K562 (cell line): Measurements from ENCODE around the gene ZNF768. TPM values are rescaled to one million over a fixed set of nuclear protein-coding genes. Genes with fewer than 3 reads are reported as not detected.

ENCODE experiments used
- BRF2 ChIP-seq: IDR thresholded peaks from 3 replicates; pipeline ENCODE4 v1.6.1; 2011; ENCODE audit warnings: borderline replicate concordance, mild to moderate bottlenecking; ENCODE audit not compliant: insufficient read length, insufficient read depth
- CHCHD3 ChIP-seq: fragments of 250-450 bp; sonication (Bioruptor Pico); IDR thresholded peaks from 2 replicates; pipeline ENCODE4 v2.1.2; 2022; ENCODE audit warnings: mild to moderate bottlenecking
- CHD2 ChIP-seq: IDR thresholded peaks from 2 replicates; pipeline ENCODE4 v1.6.1; 2011; ENCODE audit warnings: low read depth, low read length
- EZH2 ChIP-seq: IDR thresholded peaks from 2 replicates; pipeline ENCODE4 v1.6.1; 2012; ENCODE audit warnings: low read depth, mild to moderate bottlenecking, inconsistent platforms, low read length, borderline replicate concordance
- FIP1L1 ChIP-seq: fragments of 200-400 bp; formaldehyde crosslinking; IDR thresholded peaks from 2 replicates; pipeline ENCODE4 v1.6.1; 2018; ENCODE audit warnings: mild to moderate bottlenecking, low read depth, low read length; ENCODE audit not compliant: poor library complexity, severe bottlenecking
- FOXO4 ChIP-seq: fragments of 450-650 bp; formaldehyde crosslinking; IDR thresholded peaks from 2 replicates; pipeline ENCODE4 v1.4.0; 2020; ENCODE audit warnings: mild to moderate bottlenecking, moderate library complexity
- GATAD2A ChIP-seq: fragments of 450-650 bp; IDR thresholded peaks from 2 replicates; pipeline ENCODE4 v1.6.1; 2017
- MCM2 ChIP-seq: fragments of 450-650 bp; IDR thresholded peaks from 2 replicates; pipeline ENCODE4 v1.6.1; 2017; ENCODE audit warnings: low read depth, mild to moderate bottlenecking
- NFE2 ChIP-seq: IDR thresholded peaks from 2 replicates; pipeline ENCODE4 v1.6.1; 2014; ENCODE audit warnings: antibody characterized with exemption, low read depth
- POLR2A ChIP-seq: fragments of 450-650 bp; conservative IDR thresholded peaks from 2 replicates; pipeline ENCODE4 v1.6.1; 2016
- RBM15 ChIP-seq: fragments of 200-400 bp; formaldehyde crosslinking; IDR thresholded peaks from 2 replicates; pipeline ENCODE4 v1.6.1; 2018; ENCODE audit warnings: mild to moderate bottlenecking, low read length, moderate library complexity; ENCODE audit not compliant: insufficient read depth
- SMC3 ChIP-seq: conservative IDR thresholded peaks from 2 replicates; pipeline ENCODE4 v1.6.1; 2011; ENCODE audit warnings: low read depth, low read length, improper control_type of control experiment; ENCODE audit not compliant: insufficient read depth
- SNAPC5 ChIP-seq: fragments of 250-450 bp; sonication (Bioruptor Pico); IDR thresholded peaks from 2 replicates; pipeline ENCODE4 v1.8.0; 2021; ENCODE audit warnings: moderate library complexity, mild to moderate bottlenecking, inconsistent platforms
- SREBF2 ChIP-seq: sonication (generic); formaldehyde crosslinking; IDR thresholded peaks from 2 replicates; pipeline ENCODE4 v1.4.0; 2020; ENCODE audit warnings: mild to moderate bottlenecking, missing genetic modification reagents
- SRSF9 ChIP-seq: fragments of 200-400 bp; formaldehyde crosslinking; IDR thresholded peaks from 2 replicates; pipeline ENCODE4 v1.6.1; 2017; ENCODE audit warnings: low read depth, low read length, borderline replicate concordance
- TOE1 ChIP-seq, 2 experiments: fragments of 450-650 bp in 1 of 2; sonication (generic) in 1 of 2; formaldehyde crosslinking in 1 of 2; IDR thresholded peaks; 2 replicates each; pipeline versions ENCODE4 v1.7.1 to v1.8.0; 2016 to 2022; ENCODE audit warnings: borderline replicate concordance in 2 of 2, mild to moderate bottlenecking in 2 of 2, antibody characterized with exemption in 1 of 2, inconsistent platforms in 1 of 2, low read depth in 1 of 2, missing genetic modification reagents in 1 of 2, moderate library complexity in 1 of 2
- ZNF253 ChIP-seq: fragments of 250-450 bp; sonication (Bioruptor Pico); conservative IDR thresholded peaks from 2 replicates; pipeline ENCODE4 v1.6.1; 2021; ENCODE audit warnings: mild to moderate bottlenecking
- ZNF384 ChIP-seq: IDR thresholded peaks from 2 replicates; pipeline ENCODE4 v1.6.1; 2012; ENCODE audit warnings: low read depth, low read length, improper control_type of control experiment
- ZNF655 ChIP-seq: fragments of 250-450 bp; sonication (Bioruptor Pico); IDR thresholded peaks from 2 replicates; pipeline ENCODE4 v1.5.0; 2021
- ZNF764 ChIP-seq: fragments of 250-450 bp; sonication (Bioruptor Pico); IDR thresholded peaks from 2 replicates; pipeline ENCODE4 v1.4.0; 2020; ENCODE audit warnings: low read depth, mild to moderate bottlenecking, moderate library complexity
- ZNF785 ChIP-seq: fragments of 250-450 bp; sonication (Bioruptor Pico); IDR thresholded peaks from 2 replicates; pipeline ENCODE4 v1.4.0; 2020; ENCODE audit warnings: mild to moderate bottlenecking
- ZSCAN32 ChIP-seq: fragments of 450-650 bp; formaldehyde crosslinking; IDR thresholded peaks from 2 replicates; pipeline ENCODE4 v1.4.0; 2020; ENCODE audit warnings: mild to moderate bottlenecking, moderate library complexity
- polyA plus RNA-seq, 8 experiments: library from polyadenylated mRNA; depleted of rRNA in 4 of 8; stranded (reverse) in 5 of 8; unstranded in 3 of 8; fragments of >200 nt; fragmentation: Nextera tagmentation in 2 of 8; fragmentation: Illumina TruSeq in 1 of 8; extraction: Ambion mirVana in 2 of 8; extraction: Trizol in 1 of 8; gene quantifications; 2 replicates each; pipeline versions ENCODE4 v1.2.1 to v1.2.3, GENCODE V29; 2011 to 2014; ENCODE audit warnings: inconsistent platforms in 1 of 8, missing spikeins in 1 of 8
- total RNA-seq, 7 experiments: library from RNA; depleted of rRNA in 6 of 7; stranded (reverse); fragments of >200 nt in 6 of 7; fragmentation: Illumina TruSeq in 2 of 7; extraction: Trizol in 2 of 7; gene quantifications; 2 replicates each; pipeline versions ENCODE4 v1.2.1 to v1.2.3, GENCODE V29; 2011 to 2021; ENCODE audit warnings: low replicate concordance in 1 of 7

Gene ZNF768
- total and polyA plus RNA-seq, 9 of the 15 experiments (the other 6 are each of a cell fraction or from before 2014, with no cell fraction given), result 0.13 to 50.7 (median 26.9) TPM

GRCh38 chr16:30557957-30558788 is 31.8 kb upstream of the ZNF768 start, which contains the start of gene ZNF764 (continued):
- TF ChIP-seq SRSF9, result no peak
- TF ChIP-seq ZNF384, result no peak
- peak; percentile 75 for TF ChIP-seq POLR2A
- TF ChIP-seq ZNF764, result no peak
- TF ChIP-seq CHCHD3 (CRISPR knock-in tag), result no peak
- no peak for TF ChIP-seq ZSCAN32
- no peak for TF ChIP-seq BRF2
- no peak for TF ChIP-seq FOXO4
- TF ChIP-seq SNAPC5 (CRISPR knock-in tag), result no peak
- no peak for TF ChIP-seq EZH2
- no peak for TF ChIP-seq NFE2
- peak; percentile 91 for TF ChIP-seq CHD2
- TF ChIP-seq SREBF2, result no peak
- peak; percentile 59 for TF ChIP-seq FIP1L1
- TF ChIP-seq ZNF253 (CRISPR knock-in tag), result no peak
- TF ChIP-seq SMC3, result no peak
- no peak for TF ChIP-seq ZNF785
- TF ChIP-seq TOE1 (IDR thresholded peaks at IDR 0.05; ENCODE audit: borderline replicate concordance), result 0 out of 2 replicates have a peak, but pooled peaks have one; percentile 17
- 0 out of 2 replicates have a peak, but pooled peaks have one; percentile 35 for TF ChIP-seq TOE1 (CRISPR knock-in tag; IDR thresholded peaks at IDR 0.05; ENCODE audit: borderline replicate concordance, low read depth)
- no peak for TF ChIP-seq RBM15
- no peak for TF ChIP-seq ZNF655
- TF ChIP-seq GATAD2A, result no peak
- no peak for TF ChIP-seq MCM2
